ENCODE results near the gene HTR2C. TPM values are rescaled to one million over a fixed set of nuclear protein-coding genes. Genes with fewer than 3 reads are reported as not detected.

The HTR2C gene
- polyA plus RNA-seq, 1 donor from 2014 or later: 8.6 TPM

- no peak overlapping the region for H2AFZ ChIP-seq (ENCODE audit: low read depth, low read length)
- no peaks in the 10 kb centered on the region for H3K9me3 ChIP-seq (ENCODE audit: low read length)
- H3K27ac ChIP-seq (ENCODE audit: low read length): no peak overlapping the region
- no peaks in the 10 kb centered on the region for H3F3A ChIP-seq (ENCODE audit: insufficient read depth, low read length, poor library complexity, severe bottlenecking)
- no peak overlapping the region for H3K4me2 ChIP-seq (ENCODE audit: low read length)
- H3K27me3 ChIP-seq (ENCODE audit: insufficient read depth, low read depth, low read length): peaks cover 29% of the 10 kb centered on the region
- H3K9me2 ChIP-seq (ENCODE audit: insufficient read depth, low read length): no peaks in the 10 kb centered on the region
- no peak overlapping the region for H3K9ac ChIP-seq (ENCODE audit: low read length)
- TF ChIP-seq SMC3 (conservative IDR thresholded peaks at IDR 0.05; ENCODE audit: poor library complexity) (no peak), RAD21 (conservative IDR thresholded peaks at IDR 0.05) (no peak), MXI1 (conservative IDR thresholded peaks at IDR 0.05; ENCODE audit: poor library complexity, severe bottlenecking) (no peak), POLR2AphosphoS5 (IDR thresholded peaks at IDR 0.05) (no peak), EP300 (conservative IDR thresholded peaks at IDR 0.05; ENCODE audit: poor library complexity, severe bottlenecking) (no peak), TAF1 (IDR thresholded peaks at IDR 0.05; ENCODE audit: low read depth) (no peak), EZH2 (IDR thresholded peaks at IDR 0.05; ENCODE audit: borderline replicate concordance, insufficient read depth, low read length, poor library complexity, severe bottlenecking) (no peak)
- TF ChIP-seq, protein P1, sequence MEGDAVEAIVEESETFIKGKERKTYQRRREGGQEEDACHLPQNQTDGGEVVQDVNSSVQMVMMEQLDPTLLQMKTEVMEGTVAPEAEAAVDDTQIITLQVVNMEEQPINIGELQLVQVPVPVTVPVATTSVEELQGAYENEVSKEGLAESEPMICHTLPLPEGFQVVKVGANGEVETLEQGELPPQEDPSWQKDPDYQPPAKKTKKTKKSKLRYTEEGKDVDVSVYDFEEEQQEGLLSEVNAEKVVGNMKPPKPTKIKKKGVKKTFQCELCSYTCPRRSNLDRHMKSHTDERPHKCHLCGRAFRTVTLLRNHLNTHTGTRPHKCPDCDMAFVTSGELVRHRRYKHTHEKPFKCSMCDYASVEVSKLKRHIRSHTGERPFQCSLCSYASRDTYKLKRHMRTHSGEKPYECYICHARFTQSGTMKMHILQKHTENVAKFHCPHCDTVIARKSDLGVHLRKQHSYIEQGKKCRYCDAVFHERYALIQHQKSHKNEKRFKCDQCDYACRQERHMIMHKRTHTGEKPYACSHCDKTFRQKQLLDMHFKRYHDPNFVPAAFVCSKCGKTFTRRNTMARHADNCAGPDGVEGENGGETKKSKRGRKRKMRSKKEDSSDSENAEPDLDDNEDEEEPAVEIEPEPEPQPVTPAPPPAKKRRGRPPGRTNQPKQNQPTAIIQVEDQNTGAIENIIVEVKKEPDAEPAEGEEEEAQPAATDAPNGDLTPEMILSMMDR (IDR thresholded peaks at IDR 0.05; ENCODE audit: poor library complexity, severe bottlenecking): no peak
- TF ChIP-seq, protein P2, sequence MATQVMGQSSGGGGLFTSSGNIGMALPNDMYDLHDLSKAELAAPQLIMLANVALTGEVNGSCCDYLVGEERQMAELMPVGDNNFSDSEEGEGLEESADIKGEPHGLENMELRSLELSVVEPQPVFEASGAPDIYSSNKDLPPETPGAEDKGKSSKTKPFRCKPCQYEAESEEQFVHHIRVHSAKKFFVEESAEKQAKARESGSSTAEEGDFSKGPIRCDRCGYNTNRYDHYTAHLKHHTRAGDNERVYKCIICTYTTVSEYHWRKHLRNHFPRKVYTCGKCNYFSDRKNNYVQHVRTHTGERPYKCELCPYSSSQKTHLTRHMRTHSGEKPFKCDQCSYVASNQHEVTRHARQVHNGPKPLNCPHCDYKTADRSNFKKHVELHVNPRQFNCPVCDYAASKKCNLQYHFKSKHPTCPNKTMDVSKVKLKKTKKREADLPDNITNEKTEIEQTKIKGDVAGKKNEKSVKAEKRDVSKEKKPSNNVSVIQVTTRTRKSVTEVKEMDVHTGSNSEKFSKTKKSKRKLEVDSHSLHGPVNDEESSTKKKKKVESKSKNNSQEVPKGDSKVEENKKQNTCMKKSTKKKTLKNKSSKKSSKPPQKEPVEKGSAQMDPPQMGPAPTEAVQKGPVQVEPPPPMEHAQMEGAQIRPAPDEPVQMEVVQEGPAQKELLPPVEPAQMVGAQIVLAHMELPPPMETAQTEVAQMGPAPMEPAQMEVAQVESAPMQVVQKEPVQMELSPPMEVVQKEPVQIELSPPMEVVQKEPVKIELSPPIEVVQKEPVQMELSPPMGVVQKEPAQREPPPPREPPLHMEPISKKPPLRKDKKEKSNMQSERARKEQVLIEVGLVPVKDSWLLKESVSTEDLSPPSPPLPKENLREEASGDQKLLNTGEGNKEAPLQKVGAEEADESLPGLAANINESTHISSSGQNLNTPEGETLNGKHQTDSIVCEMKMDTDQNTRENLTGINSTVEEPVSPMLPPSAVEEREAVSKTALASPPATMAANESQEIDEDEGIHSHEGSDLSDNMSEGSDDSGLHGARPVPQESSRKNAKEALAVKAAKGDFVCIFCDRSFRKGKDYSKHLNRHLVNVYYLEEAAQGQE (IDR thresholded peaks at IDR 0.05; ENCODE audit: borderline replicate concordance): no peak
- no peak overlapping the region for H3K4me3 ChIP-seq (ENCODE audit: low read length)
- H3K36me3 ChIP-seq (ENCODE audit: insufficient read depth, low read length): no peaks in the 10 kb centered on the region
- peaks cover 10% of the 10 kb centered on the region for H3K79me2 ChIP-seq (replicated peaks; ENCODE audit: insufficient read depth, low read length)
- H4K20me1 ChIP-seq (ENCODE audit: insufficient read depth): no peaks in the 10 kb centered on the region
These were observed 1.0 kb upstream of the HTR2C start for GRCh38 chrX:114582698-114583395.

- peak overlapping the region; percentile 54 for H3K9ac ChIP-seq (ENCODE audit: low read length)
- peaks cover 29% of the 10 kb centered on the region for H3K27me3 ChIP-seq (ENCODE audit: insufficient read depth, low read depth, low read length)
These were observed 573 bp downstream of the HTR2C start for GRCh38 chrX:114584375-114584943.

More at GRCh38 chrX:114584375-114584943, 573 bp downstream of the HTR2C start:
- Histone ChIP-seq H3K4me2 (ENCODE audit: low read length) (peak overlapping the region; percentile 44), H3K27ac (ENCODE audit: low read length) (no peak overlapping the region), H4K20me1 (ENCODE audit: insufficient read depth) (no peaks in the 10 kb centered on the region), H3K9me3 (ENCODE audit: low read length) (no peaks in the 10 kb centered on the region), H3K9me2 (ENCODE audit: insufficient read depth, low read length) (no peaks in the 10 kb centered on the region), H2AFZ (ENCODE audit: low read depth, low read length) (peak overlapping the region; percentile 4), H3K4me3 (ENCODE audit: low read length) (peak overlapping the region; percentile 75), H3F3A (ENCODE audit: insufficient read depth, low read length, poor library complexity, severe bottlenecking) (no peaks in the 10 kb centered on the region), H3K79me2 (replicated peaks; ENCODE audit: insufficient read depth, low read length) (peaks cover 10% of the 10 kb centered on the region), H3K36me3 (ENCODE audit: insufficient read depth, low read length) (no peaks in the 10 kb centered on the region)
- TF ChIP-seq RAD21 (conservative IDR thresholded peaks at IDR 0.05): no peak
- peak; percentile 8 for TF ChIP-seq POLR2AphosphoS5 (IDR thresholded peaks at IDR 0.05)

All from neural cell (in vitro differentiated cells).